ENCODE data around the gene RNU6-1. TPM values are rescaled to one million over a fixed set of nuclear protein-coding genes. Genes with fewer than 3 reads are reported as not detected.

The RNU6-1 gene
- total RNA-seq, 1 experiment from 2014 or later = not detected

- DNase-seq (ENCODE audit: low read depth, low spot score) = no peak
Observed at GRCh38 chr15:67832897-67833709, 6.7 kb downstream of the RNU6-1 start.

More at GRCh38 chr15:67832897-67833709, 6.7 kb downstream of the RNU6-1 start:
- Histone ChIP-seq H3K79me2 (ENCODE audit: insufficient read depth, low read length) (no peaks in the 10 kb centered on the region), H3K9ac (ENCODE audit: low read length) (no peak overlapping the region), H3K36me3 (ENCODE audit: control insufficient read depth in 1 of 2, insufficient read depth in 2 of 2, low read length in 2 of 2) (no peaks in the 10 kb centered on the region), H3K4me1 (ENCODE audit: control insufficient read depth in 1 of 2, insufficient read depth in 2 of 2, low read length in 2 of 2) (no peaks in the 10 kb centered on the region), H3K9me3 (ENCODE audit: control insufficient read depth in 1 of 2, insufficient read depth in 1 of 2, low read depth in 1 of 2, low read length in 2 of 2) (no peaks in the 10 kb centered on the region), H3K27ac (ENCODE audit: low read depth, low read length) (no peak overlapping the region), H3K9me2 (ENCODE audit: insufficient read depth) (no peaks in the 10 kb centered on the region), H4K20me1 (ENCODE audit: insufficient read depth) (no peaks in the 10 kb centered on the region), H3K27me3 (ENCODE audit: insufficient read depth, low read length) (no peaks in the 10 kb centered on the region), H3K4me3 (replicated peaks in 1 of 2; ENCODE audit: low read depth in 1 of 2, low read length in 2 of 2) (no peak overlapping the region), H2AFZ (ENCODE audit: low read depth, low read length, poor library complexity, severe bottlenecking) (no peak overlapping the region), H3K4me2 (ENCODE audit: low read length) (0 out of 2 replicates have a peak overlapping the region, but pooled peaks have one; percentile 36)
- TF ChIP-seq ELF1 (IDR thresholded peaks at IDR 0.05; ENCODE audit: borderline replicate concordance, low read depth) (no peak), EZH2phosphoT487 (IDR thresholded peaks at IDR 0.05; ENCODE audit: borderline replicate concordance) (no peak), FOSL1 (IDR thresholded peaks at IDR 0.05; ENCODE audit: low read depth) (no peak), CTCF (IDR thresholded peaks at IDR 0.05 in 2 of 3, conservative IDR thresholded peaks at IDR 0.05 in 1 of 3; ENCODE audit: borderline replicate concordance in 1 of 3, insufficient read depth in 1 of 3, low read depth in 2 of 3, low read length in 2 of 3) (no peak), EGR1 (IDR thresholded peaks at IDR 0.05; ENCODE audit: low read depth) (no peak), SIN3A (IDR thresholded peaks at IDR 0.05; ENCODE audit: low read depth) (no peak), POLR2A (IDR thresholded peaks at IDR 0.05; ENCODE audit: borderline replicate concordance, extremely low read depth, insufficient read depth, insufficient read length) (no peak)
- RAD21 ChIA-PET (ENCODE audit: low non-redundant PET in 1 of 2, low total read pairs in 2 of 2, uncharacterized antibody in 2 of 2, unreplicated experiment in 2 of 2) = no interaction called here
- intact Hi-C loops (cut with micrococcal nuclease) = loop anchor here (2.0 to 10.0 kb wide), 4 partner anchors 308 to 886 kb away; partner anchors contain the start of gene C15orf61
- no peak for ATAC-seq
- no TSS peak for BruUV-seq (replicated peaks)
- CTCF ChIA-PET = interaction anchor here (1.3 kb wide), 1 partner anchor 376 kb away, joined by 10 read pairs; no protein-coding TSS in a partner anchor
- POLR2A ChIA-PET = no interaction called here

Data from HCT116 (cell line).